T-helper 17 cell (primary cell): ENCODE results near the gene MTM1. TPM values are rescaled to one million over a fixed set of nuclear protein-coding genes. Genes with fewer than 3 reads are reported as not detected.
A peak's percentile ranks its signal among the peaks of the same experiment; 100 is the strongest.

Source experiments
- ATAC-seq: fragments of 150-1000 bp; cut with Tn5 transposase; 2 replicates; pipeline ENCODE4 v1.10.0; 2021; ENCODE audit warnings: mild to moderate bottlenecking, moderate library complexity
- DNase-seq, 3 donors: peaks; one replicate each; pipeline versions ENCODE4 v3.0.0 to v3.0.0-alpha.2; 2020 to 2021
- H3K9me3 ChIP-seq: one replicate; pipeline ENCODE4 v1.7.0; 2013; ENCODE audit warnings: low read length, mild to moderate bottlenecking; ENCODE audit not compliant: control insufficient read depth, poor library complexity, severe bottlenecking
- H3K27ac Mint-ChIP-seq: one replicate; pipeline ENCODE4 v1.8.0; 2022; ENCODE audit warnings: mild to moderate bottlenecking, moderate library complexity, mixed read lengths
- H3K27me3 Mint-ChIP-seq: one replicate; pipeline ENCODE4 v1.8.0; 2022; ENCODE audit warnings: mixed read lengths
- H3K36me3 Mint-ChIP-seq: one replicate; pipeline ENCODE4 v1.8.0; 2022; ENCODE audit warnings: low read depth, mixed read lengths
- H3K4me1 Mint-ChIP-seq: one replicate; pipeline ENCODE4 v1.8.0; 2022; ENCODE audit warnings: mild to moderate bottlenecking, mixed read lengths
- H3K4me3 Mint-ChIP-seq: one replicate; pipeline ENCODE4 v1.8.0; 2022; ENCODE audit warnings: mild to moderate bottlenecking, moderate library complexity, mixed read lengths
- total RNA-seq, 4 donors: library from RNA in 2 of 4; stranded (reverse) in 2 of 4; gene quantifications; one replicate each; pipeline ENCODE4 v1.2.3 and lab custom pipeline; 2022 to 2026

MTM1 gene
- total RNA-seq, 2 donors from 2014 or later, result 25.9 to 30.6 TPM

- ATAC-seq, result no peak
Observed at GRCh38 chrX:150676221-150676620, 107.8 kb downstream of the MTM1 start.

GRCh38 chrX:150680974-150681373 lies 112.6 kb downstream of the MTM1 start:
- Mint-ChIP-seq H3K36me3 (no peaks in the 10 kb centered on the region), H3K27me3 (no peaks in the 10 kb centered on the region), H3K27ac (no peak overlapping the region), H3K4me3 (no peak overlapping the region), H3K4me1 (peaks cover 8% of the 10 kb centered on the region)
- ATAC-seq (no peak), DNase-seq (no peak)
- no peaks in the 10 kb centered on the region for H3K9me3 ChIP-seq

More at GRCh38 chrX:150676221-150676620, 107.8 kb downstream of the MTM1 start:
- no peak for DNase-seq
- no peak overlapping the region for H3K4me3 Mint-ChIP-seq
- H3K36me3 Mint-ChIP-seq, result no peaks in the 10 kb centered on the region
- no peaks in the 10 kb centered on the region for H3K27me3 Mint-ChIP-seq
- no peaks in the 10 kb centered on the region for H3K9me3 ChIP-seq
- no peak overlapping the region for H3K27ac Mint-ChIP-seq
- peaks cover 4% of the 10 kb centered on the region for H3K4me1 Mint-ChIP-seq

GRCh38 chrX:150683112-150683511 lies 114.7 kb downstream of the MTM1 start:
- no peaks in the 10 kb centered on the region for H3K9me3 ChIP-seq
- Mint-ChIP-seq H3K4me1 (peaks cover 8% of the 10 kb centered on the region), H3K4me3 (no peak overlapping the region), H3K27ac (no peak overlapping the region), H3K36me3 (no peaks in the 10 kb centered on the region), H3K27me3 (no peaks in the 10 kb centered on the region)
- no peak for ATAC-seq
- no peak for DNase-seq

GRCh38 chrX:150683536-150684146 lies 115.2 kb downstream of the MTM1 start:
- Mint-ChIP-seq H3K4me1 (peaks cover 14% of the 10 kb centered on the region), H3K27ac (no peak overlapping the region), H3K4me3 (no peak overlapping the region), H3K36me3 (no peaks in the 10 kb centered on the region), H3K27me3 (no peaks in the 10 kb centered on the region)
- DNase-seq, result no peak
- ATAC-seq, result peak; percentile 69
- no peaks in the 10 kb centered on the region for H3K9me3 ChIP-seq

GRCh38 chrX:150688911-150689451 lies 120.6 kb downstream of the MTM1 start:
- H3K9me3 ChIP-seq, result no peaks in the 10 kb centered on the region
- DNase-seq (no peak), ATAC-seq (no peak)
- Mint-ChIP-seq H3K4me1 (peaks cover 26% of the 10 kb centered on the region), H3K27ac (peak overlapping the region; percentile 16), H3K36me3 (no peaks in the 10 kb centered on the region), H3K27me3 (no peaks in the 10 kb centered on the region), H3K4me3 (no peak overlapping the region)

GRCh38 chrX:150690126-150690525 lies 121.7 kb downstream of the MTM1 start:
- Mint-ChIP-seq H3K4me1 (peaks cover 31% of the 10 kb centered on the region), H3K4me3 (no peak overlapping the region)

GRCh38 chrX:150692296-150692695 lies 123.9 kb downstream of the MTM1 start:
- H3K9me3 ChIP-seq, result no peaks in the 10 kb centered on the region
- Mint-ChIP-seq H3K27me3 (no peaks in the 10 kb centered on the region), H3K36me3 (peaks cover 2% of the 10 kb centered on the region), H3K4me3 (peak overlapping the region; percentile 86), H3K27ac (peak overlapping the region; percentile 87), H3K4me1 (peaks cover 47% of the 10 kb centered on the region)
- no peak for DNase-seq
- ATAC-seq, result no peak

More at GRCh38 chrX:150690126-150690525, 121.7 kb downstream of the MTM1 start:
- Mint-ChIP-seq H3K36me3 (peaks cover 1% of the 10 kb centered on the region), H3K27ac (peak overlapping the region; percentile 16), H3K27me3 (no peaks in the 10 kb centered on the region)
- DNase-seq (no peak), ATAC-seq (no peak)
- no peaks in the 10 kb centered on the region for H3K9me3 ChIP-seq

- ATAC-seq (peak; percentile 78), DNase-seq (peak; percentile 28 to 65 (median 61))
- H3K27me3 Mint-ChIP-seq, result no peaks in the 10 kb centered on the region
- H3K9me3 ChIP-seq, result no peaks in the 10 kb centered on the region
- H3K4me1 Mint-ChIP-seq, result peaks cover 51% of the 10 kb centered on the region
- H3K27ac Mint-ChIP-seq, result peak within 1 kb of the TSS; percentile 87
- H3K36me3 Mint-ChIP-seq, result peaks cover 2% of the 10 kb centered on the region
- peak within 1 kb of the TSS; percentile 90 for H3K4me3 Mint-ChIP-seq
Observed at GRCh38 chrX:150692831-150693724, 124.7 kb downstream of the MTM1 start, which contains the start of gene MTMR1. MTMR1 (plus strand) TSS chrX:150693396; CDS start chrX:150693531, 135 bp downstream.

GRCh38 chrX:150693725-150694574 lies 125.5 kb downstream of the MTM1 start:
- no peaks in the 10 kb centered on the region for H3K9me3 ChIP-seq
- DNase-seq, result peak; percentile 32 to 53 (median 53)
- H3K4me3 Mint-ChIP-seq, result peak overlapping the region; percentile 90
- peak overlapping the region; percentile 82 for H3K27ac Mint-ChIP-seq
- peaks cover 2% of the 10 kb centered on the region for H3K36me3 Mint-ChIP-seq
- H3K4me1 Mint-ChIP-seq, result peaks cover 44% of the 10 kb centered on the region
- peak; percentile 43 for ATAC-seq
- no peaks in the 10 kb centered on the region for H3K27me3 Mint-ChIP-seq

GRCh38 chrX:150694738-150695410 lies 126.5 kb downstream of the MTM1 start:
- H3K4me3 Mint-ChIP-seq, result peak overlapping the region; percentile 89
- H3K27me3 Mint-ChIP-seq, result no peaks in the 10 kb centered on the region
- peak overlapping the region; percentile 82 for H3K27ac Mint-ChIP-seq
- peak; percentile 37 for ATAC-seq
- no peaks in the 10 kb centered on the region for H3K9me3 ChIP-seq
- H3K4me1 Mint-ChIP-seq, result peaks cover 42% of the 10 kb centered on the region
- H3K36me3 Mint-ChIP-seq, result peaks cover 2% of the 10 kb centered on the region
- DNase-seq, result no peak

- Mint-ChIP-seq H3K4me1 (peaks cover 41% of the 10 kb centered on the region), H3K4me3 (peak overlapping the region; percentile 67), H3K36me3 (peaks cover 2% of the 10 kb centered on the region), H3K27ac (peak overlapping the region; percentile 59), H3K27me3 (no peaks in the 10 kb centered on the region)
- ATAC-seq (no peak), DNase-seq (no peak)
- H3K9me3 ChIP-seq, result no peaks in the 10 kb centered on the region
Observed at GRCh38 chrX:150696331-150696730, 127.9 kb downstream of the MTM1 start.

GRCh38 chrX:150696866-150697265 lies 128.4 kb downstream of the MTM1 start:
- H3K9me3 ChIP-seq, result no peaks in the 10 kb centered on the region
- Mint-ChIP-seq H3K4me3 (peak overlapping the region; percentile 78), H3K27ac (peak overlapping the region; percentile 59), H3K27me3 (no peaks in the 10 kb centered on the region), H3K36me3 (peaks cover 2% of the 10 kb centered on the region), H3K4me1 (peaks cover 39% of the 10 kb centered on the region)
- ATAC-seq (no peak), DNase-seq (no peak)
